Stimulated activated CD8-positive, alpha-beta memory T cell treated with anti-CD3 and anti-CD28 coated beads, Interleukin-7, amount 100 ng/mL, for 48 hours (primary cell): ENCODE data around the gene CXCL12.

Experiments
- DNase-seq, 2 donors: peaks; one replicate each; pipeline ENCODE4 v3.0.0-alpha.2; 2020; ENCODE audit warnings: low read depth in 1 of 2; ENCODE audit errors: extremely low read depth in 1 of 2

The CXCL12 gene

DNA sequence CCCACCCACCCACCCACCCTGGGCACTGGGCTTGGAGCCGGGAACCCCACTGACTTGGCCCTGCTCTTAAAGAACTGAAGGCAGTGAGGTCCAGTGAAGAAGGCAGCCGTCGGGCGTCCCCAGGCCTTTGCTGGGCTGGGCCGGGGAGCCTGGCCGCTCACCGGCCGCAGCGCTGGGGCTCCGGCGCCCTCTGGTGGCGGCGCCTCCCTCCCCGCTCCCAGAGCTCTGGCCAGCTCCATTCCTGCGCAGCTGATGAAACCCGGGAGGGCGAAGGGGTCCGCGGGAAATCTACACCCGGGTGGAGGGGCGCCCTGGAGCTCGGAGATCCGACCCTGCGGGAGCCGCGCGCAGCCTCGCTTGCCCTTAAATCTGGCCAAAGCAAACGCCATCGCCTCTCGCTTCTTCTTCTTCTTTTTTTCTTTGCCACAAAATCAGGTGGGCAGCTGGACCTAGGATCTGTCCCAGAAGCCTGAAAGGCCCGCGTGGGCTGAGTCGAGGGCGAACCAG, 1.7 kb upstream of the CXCL12 start:
- no peak for DNase-seq

DNA sequence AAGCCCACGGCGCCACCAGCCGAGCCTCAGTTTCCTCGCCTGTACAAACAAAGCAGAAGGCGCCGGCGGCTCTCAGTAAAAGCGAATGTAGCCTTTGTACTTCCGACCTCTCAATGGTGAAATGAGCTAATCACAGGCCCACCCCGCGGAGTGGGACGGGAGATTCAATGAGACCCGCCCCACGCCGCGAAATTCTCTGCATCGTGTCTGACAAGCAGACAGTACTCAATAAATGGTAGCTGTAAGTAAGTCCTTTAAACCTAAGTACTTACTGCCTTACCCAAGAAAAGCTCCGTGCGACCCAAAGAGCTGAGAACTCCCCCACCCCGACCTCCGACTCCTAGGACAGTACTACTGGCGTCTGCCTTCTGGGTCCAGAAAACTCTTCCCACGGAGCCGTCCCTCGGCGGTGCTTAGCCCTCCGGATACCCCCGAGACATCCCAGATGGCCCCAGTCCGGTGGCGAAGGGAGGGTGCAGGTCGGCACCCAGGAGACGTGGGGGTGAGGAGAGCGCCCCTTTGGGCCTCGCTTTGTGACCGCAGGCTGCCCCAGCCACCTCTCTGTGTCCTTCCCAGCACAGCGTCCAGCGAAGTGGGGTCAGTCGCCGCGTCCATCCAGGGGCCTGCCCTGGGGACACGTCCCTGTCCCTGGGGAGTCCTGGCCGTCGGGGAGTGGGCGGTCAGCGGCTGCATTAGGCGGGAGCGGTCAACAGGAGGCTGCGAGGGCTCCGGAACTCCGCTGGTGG, 972 bp upstream of the CXCL12 start:
- DNase-seq, result no peak

GRCh38 chr10:44384601-44385025, 284 bp downstream of the CXCL12 start:
- DNase-seq, result no peak

DNA sequence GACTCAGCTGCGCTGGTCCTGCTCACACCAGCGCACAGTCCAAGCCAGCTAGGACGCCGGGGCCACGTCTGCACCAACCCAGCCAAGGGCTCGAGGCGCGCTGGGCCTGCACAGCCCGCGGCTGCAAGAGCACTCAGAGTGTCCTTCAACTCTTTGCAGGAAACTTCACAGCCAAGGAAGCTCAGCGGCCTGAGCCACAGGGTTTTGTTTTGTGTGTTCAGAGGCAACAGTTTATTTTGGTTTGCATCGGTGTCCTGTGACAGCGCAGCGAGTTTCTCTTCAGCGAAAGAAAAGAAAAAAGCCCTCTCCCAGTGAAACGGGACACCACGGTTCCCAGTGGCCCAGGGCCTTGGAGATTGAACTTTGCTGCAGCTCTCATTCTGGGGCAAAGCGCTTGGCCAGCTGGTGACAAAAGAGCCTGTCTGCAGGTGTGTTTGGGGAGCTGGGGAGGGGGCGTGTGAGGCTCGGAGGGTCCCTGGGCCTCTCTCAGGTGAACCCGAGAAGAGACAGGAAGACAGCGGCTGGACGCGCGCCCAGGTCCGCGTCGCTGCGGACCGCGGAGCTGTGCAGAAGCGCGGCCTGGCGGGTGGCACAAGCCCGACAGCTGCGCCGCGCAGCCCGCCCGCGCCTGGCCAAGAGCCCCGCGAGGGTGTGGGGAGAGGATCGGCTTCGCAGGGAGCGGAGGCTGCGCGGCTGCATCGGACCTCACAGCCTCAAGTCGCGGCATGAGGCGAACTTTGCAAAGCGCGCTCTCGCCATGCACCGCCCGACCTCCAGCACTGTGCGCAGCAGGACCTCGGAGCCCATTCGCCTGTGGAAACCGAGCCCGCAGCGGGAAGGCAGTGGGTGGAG, 922 bp downstream of the CXCL12 start:
- DNase-seq, result no peak

- no peak for DNase-seq
Measured at GRCh38 chr10:44382981-44383748, 1.7 kb downstream of the CXCL12 start.

- no peak for DNase-seq
Measured at GRCh38 chr10:44382131-44382858, 2.6 kb downstream of the CXCL12 start.

- DNase-seq, result no peak
Measured at GRCh38 chr10:44380829-44381600, 3.9 kb downstream of the CXCL12 start.

DNA sequence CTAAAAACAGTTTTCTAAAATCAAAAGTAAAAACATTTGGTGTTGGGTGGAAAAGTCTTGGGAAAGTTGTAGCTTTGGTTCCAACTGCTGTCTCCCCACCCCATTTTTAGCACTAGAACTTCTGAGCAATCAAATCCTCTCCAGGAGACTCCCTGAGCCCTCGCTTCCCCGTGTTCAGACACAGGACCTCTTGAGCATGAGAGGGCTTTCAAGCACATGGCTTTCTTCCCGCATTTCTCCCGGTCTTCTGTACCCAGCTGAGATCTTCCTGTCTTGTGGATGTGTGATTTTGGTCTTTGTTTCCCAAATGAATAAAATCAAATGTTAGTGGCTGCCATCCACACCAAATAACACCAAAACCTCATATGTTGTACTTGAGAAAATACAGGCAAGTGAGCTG, 5.0 kb downstream of the CXCL12 start:
- DNase-seq, result no peak

- DNase-seq, result no peak
Measured at GRCh38 chr10:44378626-44379025, 6.3 kb downstream of the CXCL12 start.

- no peak for DNase-seq
Measured at GRCh38 chr10:44377651-44378310, 7.1 kb downstream of the CXCL12 start.

- DNase-seq, result no peak
Measured at GRCh38 chr10:44376472-44377099, 8.3 kb downstream of the CXCL12 start.

DNA sequence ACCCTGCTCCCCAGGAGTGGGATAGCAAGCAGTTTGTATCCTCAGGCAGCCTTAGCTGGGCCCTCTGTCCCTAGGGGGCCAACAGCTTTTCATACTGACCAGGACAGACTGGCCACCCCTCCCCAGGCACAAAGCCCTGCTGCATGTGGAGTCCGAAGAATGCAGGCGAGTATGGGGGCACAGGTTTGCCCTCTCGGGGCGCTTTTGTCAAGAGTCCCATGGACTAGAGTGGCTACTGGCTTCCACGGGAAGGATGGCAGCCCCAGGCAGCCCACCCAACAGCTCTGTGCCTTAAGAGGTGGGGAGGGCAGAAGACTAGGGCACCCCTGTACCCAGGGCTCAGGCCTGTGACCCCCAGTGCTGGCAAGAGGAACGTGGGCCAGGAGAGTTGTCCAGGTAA, 10.7 kb downstream of the CXCL12 start:
- no peak for DNase-seq

- no peak for DNase-seq
Measured at GRCh38 chr10:44373341-44373995, 11.4 kb downstream of the CXCL12 start.

- DNase-seq, result no peak
Measured at GRCh38 chr10:44372181-44372580, 12.7 kb downstream of the CXCL12 start.

DNA sequence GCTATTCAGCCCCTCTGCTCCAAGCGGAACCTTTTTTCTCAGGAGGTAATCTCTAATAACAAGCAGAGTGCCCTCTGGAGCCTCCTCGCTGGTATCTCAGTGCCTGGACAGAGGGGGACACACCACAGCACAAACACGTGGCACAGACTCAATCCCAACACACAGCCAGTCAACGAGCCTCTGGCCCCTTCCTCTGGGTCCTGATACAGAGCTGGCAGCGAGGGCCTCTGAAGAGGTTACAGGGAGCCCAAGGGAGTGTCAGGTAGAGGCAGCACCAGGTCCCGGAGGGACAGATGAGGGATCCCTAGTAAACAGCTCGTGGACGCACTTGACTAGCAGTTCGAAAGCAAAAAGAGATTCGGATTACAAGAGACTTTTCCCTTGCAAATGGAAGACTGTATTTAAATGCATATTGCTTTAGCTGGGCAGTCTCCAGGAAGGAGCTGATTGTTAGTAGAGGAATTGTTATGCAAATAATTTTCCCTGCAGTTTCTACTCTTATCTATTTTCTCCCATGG, 14.1 kb downstream of the CXCL12 start:
- no peak for DNase-seq

DNA sequence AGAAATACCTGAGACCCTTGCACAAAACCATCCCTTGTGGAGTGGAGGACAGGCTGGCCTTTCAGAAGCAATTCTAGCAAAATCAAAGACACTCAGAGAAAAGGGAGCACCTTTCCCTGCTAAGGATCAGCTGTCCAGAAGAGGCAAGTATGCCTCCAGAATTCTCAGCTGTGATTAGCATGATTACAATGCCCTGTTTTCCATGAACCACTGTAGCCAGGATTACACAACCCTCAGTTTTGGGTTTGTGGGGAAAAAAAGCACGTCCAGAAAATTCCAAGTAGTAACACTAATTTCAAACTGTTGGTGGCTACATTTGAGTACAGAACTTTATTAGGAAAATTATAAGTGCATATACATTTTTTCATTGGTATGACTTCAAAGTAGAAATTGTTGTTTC, 15.0 kb downstream of the CXCL12 start:
- DNase-seq, result no peak

DNA sequence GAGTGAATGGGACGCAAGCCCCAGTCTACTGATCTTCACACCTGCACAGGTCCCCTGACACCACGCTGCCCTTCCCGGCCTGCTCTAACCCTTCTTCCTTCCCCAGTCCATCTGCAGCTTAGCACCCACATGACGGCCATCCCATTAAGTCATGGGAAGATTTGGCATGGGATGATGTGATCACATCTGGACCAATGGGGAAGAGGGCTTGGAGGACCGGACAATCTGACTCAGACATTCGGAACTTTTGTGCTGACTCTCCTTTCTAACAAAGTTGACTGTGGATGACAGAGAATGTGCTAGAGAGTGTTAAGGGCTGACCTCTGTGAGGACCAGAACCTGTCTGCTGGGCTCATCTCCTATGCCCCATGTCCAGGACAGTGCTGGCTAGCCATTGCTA, 15.6 kb downstream of the CXCL12 start:
- DNase-seq, result no peak

DNA sequence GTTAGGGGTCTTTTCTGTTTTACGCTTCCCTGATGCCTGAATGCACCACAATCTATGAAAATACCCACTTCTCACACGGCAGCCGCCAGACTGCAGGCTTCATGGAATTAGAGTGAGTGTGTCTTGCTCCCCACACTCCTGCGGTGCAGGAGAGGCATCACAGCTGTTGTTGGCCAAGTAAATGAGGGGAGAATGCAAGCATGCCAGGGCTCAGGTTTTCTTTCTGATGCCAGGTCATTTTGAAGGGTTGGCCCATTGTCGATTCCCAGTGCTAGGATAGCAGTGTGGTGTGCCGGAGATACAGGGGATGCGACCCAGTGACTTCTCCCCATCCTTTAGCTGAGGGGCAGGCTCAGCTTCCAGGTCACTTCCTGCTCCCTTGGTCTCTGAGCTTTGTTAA, 16.3 kb downstream of the CXCL12 start:
- no peak for DNase-seq
